ENCODE results near the gene RAPGEF6.
"Not testable (repeated sequence)": the region's sequence is repeated elsewhere in the genome, so short reads cannot be mapped to it uniquely, and the experiment has no call there.

The RAPGEF6 gene

GRCh38 chr5:131413605-131414559 is 221.1 kb downstream of the RAPGEF6 start:
- no peak for DNase-seq

- DNase-seq: no peak
Observed at GRCh38 chr5:131406975-131407638, 227.9 kb downstream of the RAPGEF6 start.

DNA sequence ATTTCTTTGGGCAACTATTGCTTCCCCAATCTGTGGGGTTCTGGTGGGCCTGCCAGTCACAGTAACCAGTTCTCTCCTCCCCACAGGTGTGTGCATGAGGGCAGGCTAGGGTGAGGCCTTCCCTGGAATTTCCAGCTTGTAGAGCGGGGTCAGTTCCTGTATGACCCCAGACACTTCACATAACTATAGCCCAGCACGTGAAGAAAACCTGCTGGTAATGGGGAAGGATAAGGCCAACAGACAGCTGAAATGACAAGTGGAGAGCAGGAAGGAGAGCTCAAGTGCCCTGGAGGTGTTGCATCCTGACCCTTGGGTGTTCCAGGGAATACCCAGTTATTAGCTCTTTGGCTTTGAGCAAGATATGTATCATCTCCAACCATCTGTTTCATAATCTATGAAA is 229.0 kb downstream of the RAPGEF6 start:
- no peak for DNase-seq

- DNase-seq: no peak
Observed at GRCh38 chr5:131405674-131406073, 229.4 kb downstream of the RAPGEF6 start.

DNA sequence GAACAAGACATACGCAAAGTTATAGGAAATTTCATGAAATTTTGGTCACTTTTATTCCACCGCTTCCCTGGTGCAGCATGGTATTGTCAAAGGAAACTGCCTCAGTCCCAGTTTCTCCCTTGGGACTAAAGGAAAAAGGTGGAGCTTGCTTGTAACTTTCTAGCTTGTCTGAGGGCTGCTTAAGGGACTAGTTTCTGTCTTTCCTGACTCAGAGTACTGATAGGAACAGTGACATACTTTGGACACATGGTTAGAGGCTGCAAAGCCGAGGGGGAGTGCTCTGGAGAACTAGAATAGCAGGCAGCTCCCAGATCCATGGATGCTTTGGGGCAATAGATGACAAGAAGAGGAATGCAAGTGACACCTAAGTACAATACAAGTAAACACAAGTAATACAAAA is 234.4 kb downstream of the RAPGEF6 start:
- DNase-seq: no peak

DNA sequence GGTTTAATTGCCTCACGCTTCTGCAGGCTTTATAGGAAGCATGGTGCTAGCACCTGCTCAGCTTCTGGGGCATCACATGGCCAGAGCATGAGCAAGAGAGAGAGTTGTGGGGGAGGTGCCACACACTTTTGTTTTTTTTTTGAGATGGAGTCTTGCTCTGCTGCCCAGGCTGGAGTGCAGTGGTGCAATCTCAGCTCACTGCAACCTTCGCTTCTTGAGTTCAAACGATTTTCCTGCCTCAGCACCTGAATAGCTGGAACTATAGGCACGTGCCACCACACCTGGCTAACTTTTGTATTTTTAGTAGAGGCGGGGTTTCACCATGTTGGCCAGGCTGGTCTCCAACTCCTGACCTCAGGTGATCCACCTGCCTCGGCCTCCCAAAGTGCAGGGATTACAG is 236.0 kb downstream of the RAPGEF6 start:
- DNase-seq: not testable (repeated sequence)

- DNase-seq: no peak
Observed at GRCh38 chr5:131396630-131397273, 238.3 kb downstream of the RAPGEF6 start.

DNA sequence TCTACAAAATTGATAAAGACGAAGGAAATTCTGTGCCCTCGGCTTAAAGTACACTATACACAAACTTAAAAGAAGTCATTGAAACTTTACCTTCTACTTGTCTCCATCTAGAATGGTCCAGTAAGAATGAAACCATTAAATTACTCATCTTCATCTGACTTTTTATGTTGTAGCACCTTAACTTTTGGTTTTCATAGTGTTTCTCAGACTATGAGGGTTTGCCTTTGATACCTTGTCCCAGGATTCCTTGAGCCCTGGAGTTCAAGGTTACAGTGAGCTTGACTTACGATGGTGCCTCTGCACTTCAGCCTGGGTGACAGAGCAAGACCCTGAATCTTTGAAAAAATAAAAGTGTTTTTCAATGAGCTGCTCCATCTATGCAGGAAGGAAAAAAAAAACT is 239.0 kb downstream of the RAPGEF6 start:
- DNase-seq: no peak

- no peak for DNase-seq
Observed at GRCh38 chr5:131394128-131394527, 240.9 kb downstream of the RAPGEF6 start.

DNA sequence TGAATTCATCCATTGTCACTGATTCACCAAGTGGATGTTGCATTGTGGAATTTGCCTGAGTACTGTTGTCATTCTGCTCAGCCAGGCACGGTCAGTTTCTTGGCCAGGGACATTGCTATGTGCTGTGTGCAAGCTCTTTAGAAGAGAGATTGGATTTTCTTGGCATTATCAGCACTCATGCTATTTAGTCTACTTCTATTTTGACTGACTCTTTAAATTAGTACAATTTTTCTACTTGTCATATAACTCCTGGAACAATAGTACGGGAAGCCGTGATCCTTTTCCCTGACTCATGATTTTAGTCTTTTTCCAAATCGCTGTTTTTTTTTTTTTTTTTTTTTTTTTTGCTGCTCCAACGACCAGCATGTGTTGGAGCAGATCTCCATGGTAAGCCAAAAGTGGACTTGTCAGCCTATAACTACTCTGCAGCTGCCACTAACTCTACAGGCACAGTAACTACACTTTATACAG is 241.5 kb downstream of the RAPGEF6 start:
- DNase-seq: no peak

DNA sequence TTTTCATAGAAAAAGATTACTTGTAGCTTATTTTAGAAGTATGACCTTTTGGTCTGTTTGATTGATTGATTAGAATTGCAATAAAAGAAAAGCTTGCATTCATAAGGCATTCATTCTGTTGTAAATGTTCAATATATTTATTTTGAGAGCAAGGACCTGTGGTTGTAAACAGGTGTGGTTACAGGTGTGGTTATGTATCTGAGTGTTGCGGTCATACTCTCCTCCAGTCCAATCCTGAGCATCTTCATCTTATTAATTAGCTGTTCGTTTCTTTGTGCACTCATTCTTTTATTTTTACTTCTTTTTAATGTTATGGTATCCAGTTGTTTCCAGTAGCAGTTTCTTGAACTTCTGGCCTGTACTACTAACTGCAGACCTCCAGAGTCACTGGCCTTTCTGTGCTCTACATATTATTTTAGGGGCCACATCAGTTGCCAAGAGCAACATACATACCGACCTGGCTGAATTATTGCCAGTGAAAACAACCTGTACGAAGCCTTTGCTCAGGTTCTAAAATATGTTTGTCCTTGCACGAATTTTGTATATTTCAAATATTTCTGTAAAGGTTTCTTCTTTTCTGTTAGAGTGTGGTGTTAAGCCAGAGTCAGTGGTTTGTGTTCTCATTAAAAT is 242.4 kb downstream of the RAPGEF6 start:
- DNase-seq: no peak

- no peak for DNase-seq
Observed at GRCh38 chr5:131389869-131390265, 245.2 kb downstream of the RAPGEF6 start.

GRCh38 chr5:131389096-131389868 is 245.7 kb downstream of the RAPGEF6 start:
- DNase-seq: no peak

DNA sequence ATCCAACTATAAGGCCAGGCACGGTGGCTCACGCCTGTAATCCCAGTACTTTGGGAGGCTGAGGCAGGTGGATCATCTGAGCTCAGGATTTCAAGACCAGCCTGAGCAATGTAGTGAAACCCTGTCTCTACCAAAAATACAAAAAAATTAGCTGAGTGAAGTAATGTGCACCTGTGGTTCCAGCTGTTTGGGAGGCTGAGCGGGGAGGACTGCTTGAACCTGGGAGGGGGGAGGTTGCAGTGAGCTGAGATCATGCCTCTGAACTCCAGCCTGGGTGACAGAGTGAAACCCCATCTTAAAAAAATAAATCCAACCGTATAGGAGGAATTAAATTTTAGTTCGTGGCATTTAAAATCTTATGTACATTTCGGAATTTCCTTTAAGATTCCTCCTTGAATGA is 247.8 kb downstream of the RAPGEF6 start:
- DNase-seq: no peak

DNA sequence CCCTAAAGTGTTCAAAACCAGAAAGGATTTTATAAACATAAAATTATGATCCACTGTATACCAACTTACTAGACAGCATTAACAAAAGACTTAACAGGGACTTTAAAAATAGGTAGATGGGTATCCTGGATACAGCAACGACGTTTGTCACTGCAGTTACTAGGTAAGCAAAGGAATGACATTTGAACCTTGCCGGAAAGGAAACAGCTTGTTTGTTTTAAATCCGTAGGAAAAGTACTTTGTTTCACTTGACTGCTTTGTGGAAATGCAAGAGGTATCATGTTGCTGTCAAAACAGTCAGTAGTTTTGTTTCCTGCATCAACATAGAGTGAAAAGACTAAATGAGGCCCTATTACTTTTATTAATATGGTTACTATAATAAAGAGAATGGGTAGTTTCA is 248.2 kb downstream of the RAPGEF6 start:
- DNase-seq: peak; percentile 42 to 61

GRCh38 chr5:131386124-131386523 is 248.9 kb downstream of the RAPGEF6 start:
- DNase-seq: no peak

- DNase-seq: no peak
Observed at GRCh38 chr5:131384616-131385214, 250.3 kb downstream of the RAPGEF6 start.

DNA sequence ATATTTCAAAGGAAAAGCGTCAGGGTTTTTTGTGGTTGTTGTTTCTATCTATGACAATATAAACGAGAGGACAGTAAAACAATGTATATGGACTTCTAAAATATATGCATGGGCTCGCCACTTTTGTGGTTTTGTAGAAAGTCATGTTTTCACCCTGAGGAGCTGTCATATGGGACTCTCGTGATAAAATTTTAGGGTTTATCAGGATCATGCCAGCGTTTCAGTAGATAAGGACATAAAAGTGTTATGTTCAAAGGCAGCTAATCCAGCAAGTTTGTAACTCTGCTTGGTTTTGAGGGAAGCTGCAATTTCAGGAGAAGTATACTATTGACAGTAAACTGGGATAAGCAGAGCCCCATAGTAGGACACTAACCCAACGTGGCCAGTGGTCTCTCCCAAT is 250.9 kb downstream of the RAPGEF6 start:
- DNase-seq: no peak

GRCh38 chr5:131382407-131383395 is 252.3 kb downstream of the RAPGEF6 start:
- DNase-seq: peak; percentile 38 to 50

- no peak for DNase-seq
Observed at GRCh38 chr5:131381777-131382176, 253.3 kb downstream of the RAPGEF6 start.

DNA sequence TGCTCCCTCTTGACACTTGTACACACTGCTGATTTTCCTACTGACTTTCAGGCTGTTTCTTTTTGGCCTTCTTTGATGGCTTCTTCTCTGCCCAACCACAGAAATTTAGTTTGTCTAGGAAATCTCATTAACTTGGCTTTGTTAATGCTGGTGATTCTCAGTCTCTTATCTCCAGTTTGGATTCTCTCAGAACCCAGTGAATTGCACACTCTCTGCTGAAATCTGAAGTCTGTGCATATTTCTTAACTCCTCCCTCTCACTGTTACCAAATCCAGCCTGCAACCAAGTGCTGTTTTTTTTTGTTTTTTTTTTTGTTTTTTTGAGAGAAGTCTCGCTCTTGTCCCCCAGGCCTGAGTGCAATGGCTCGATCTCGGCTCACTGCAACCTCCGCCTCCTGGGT is 254.0 kb downstream of the RAPGEF6 start:
- no peak for DNase-seq

All from NCI-H526 (cell line).